WTC11 (cell line): ENCODE measurements around the gene RTP3.

Source experiments
- ATF1 ChIP-seq: sonication (generic); formaldehyde crosslinking; IDR thresholded peaks from 2 replicates; pipeline ENCODE4 v1.8.1; 2023; ENCODE audit warnings: mild to moderate bottlenecking, moderate library complexity, missing genetic modification reagents
- CREB1 ChIP-seq: sonication (generic); formaldehyde crosslinking; IDR thresholded peaks from 2 replicates; pipeline ENCODE4 v1.8.0; 2023; ENCODE audit warnings: mild to moderate bottlenecking, missing genetic modification reagents
- FOXK1 ChIP-seq: sonication (generic); formaldehyde crosslinking; IDR thresholded peaks from 2 replicates; pipeline ENCODE4 v1.8.0; 2022; ENCODE audit warnings: mild to moderate bottlenecking, moderate library complexity, missing genetic modification reagents
- SP1 ChIP-seq: sonication (generic); formaldehyde crosslinking; conservative IDR thresholded peaks from 2 replicates; pipeline ENCODE4 v1.8.1; 2022; ENCODE audit warnings: missing genetic modification reagents
- TF ChIP-seq, protein P1 (sequence below): fragments of 200-600 bp; IDR thresholded peaks from 2 replicates; pipeline ENCODE4 v1.8.0; 2022; ENCODE audit warnings: antibody characterized with exemption
- TF ChIP-seq, protein P2 (sequence below): sonication (generic); formaldehyde crosslinking; IDR thresholded peaks from 2 replicates; pipeline ENCODE4 v1.8.1; 2023; ENCODE audit warnings: mild to moderate bottlenecking, missing genetic modification reagents
- TF ChIP-seq, protein P3 (sequence below): sonication (generic); formaldehyde crosslinking; IDR thresholded peaks from 2 replicates; pipeline ENCODE4 v1.8.0; 2023; ENCODE audit warnings: missing genetic modification reagents
- TF ChIP-seq, protein P4 (sequence below): sonication (generic); formaldehyde crosslinking; IDR thresholded peaks from 2 replicates; pipeline ENCODE4 v1.8.0; 2022; ENCODE audit warnings: mild to moderate bottlenecking, missing genetic modification reagents
- TF ChIP-seq, protein P5 (sequence below): sonication (generic); formaldehyde crosslinking; conservative IDR thresholded peaks from 2 replicates; pipeline ENCODE4 v1.8.1; 2023; ENCODE audit warnings: mild to moderate bottlenecking, low read depth, missing genetic modification reagents, moderate library complexity
- TF ChIP-seq, protein P6 (sequence below): sonication (generic); formaldehyde crosslinking; conservative IDR thresholded peaks from 2 replicates; pipeline ENCODE4 v1.8.1; 2022; ENCODE audit warnings: mild to moderate bottlenecking, missing genetic modification reagents
- TF ChIP-seq, protein P7 (sequence below): sonication (generic); formaldehyde crosslinking; IDR thresholded peaks from 2 replicates; pipeline ENCODE4 v1.8.0; 2022; ENCODE audit warnings: mild to moderate bottlenecking, missing genetic modification reagents

DNA sequence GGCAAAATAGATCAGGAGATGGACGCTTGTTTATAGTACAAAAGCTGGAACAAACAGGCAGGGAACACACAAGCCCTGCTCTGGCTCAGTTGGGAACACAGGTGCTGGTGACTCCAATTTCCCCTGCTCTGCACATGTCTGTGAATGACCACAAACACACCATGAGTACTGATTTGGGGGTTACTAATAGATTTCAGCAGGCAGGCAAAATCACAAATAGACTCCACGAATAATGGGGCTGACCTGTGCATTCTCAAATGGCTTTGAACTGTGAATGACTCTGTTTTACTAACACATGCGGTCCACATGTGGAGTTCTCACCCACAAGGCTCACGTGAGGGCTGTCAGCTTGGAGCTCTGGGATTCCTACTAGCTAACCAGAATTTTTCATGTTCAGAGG, 3.9 kb downstream of the RTP3 start:
- TF ChIP-seq, protein P1, sequence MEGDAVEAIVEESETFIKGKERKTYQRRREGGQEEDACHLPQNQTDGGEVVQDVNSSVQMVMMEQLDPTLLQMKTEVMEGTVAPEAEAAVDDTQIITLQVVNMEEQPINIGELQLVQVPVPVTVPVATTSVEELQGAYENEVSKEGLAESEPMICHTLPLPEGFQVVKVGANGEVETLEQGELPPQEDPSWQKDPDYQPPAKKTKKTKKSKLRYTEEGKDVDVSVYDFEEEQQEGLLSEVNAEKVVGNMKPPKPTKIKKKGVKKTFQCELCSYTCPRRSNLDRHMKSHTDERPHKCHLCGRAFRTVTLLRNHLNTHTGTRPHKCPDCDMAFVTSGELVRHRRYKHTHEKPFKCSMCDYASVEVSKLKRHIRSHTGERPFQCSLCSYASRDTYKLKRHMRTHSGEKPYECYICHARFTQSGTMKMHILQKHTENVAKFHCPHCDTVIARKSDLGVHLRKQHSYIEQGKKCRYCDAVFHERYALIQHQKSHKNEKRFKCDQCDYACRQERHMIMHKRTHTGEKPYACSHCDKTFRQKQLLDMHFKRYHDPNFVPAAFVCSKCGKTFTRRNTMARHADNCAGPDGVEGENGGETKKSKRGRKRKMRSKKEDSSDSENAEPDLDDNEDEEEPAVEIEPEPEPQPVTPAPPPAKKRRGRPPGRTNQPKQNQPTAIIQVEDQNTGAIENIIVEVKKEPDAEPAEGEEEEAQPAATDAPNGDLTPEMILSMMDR = no peak
- no peak for TF ChIP-seq FOXK1 (CRISPR knock-in tag)
- TF ChIP-seq CREB1 (CRISPR knock-in tag) = no peak
- TF ChIP-seq, protein P2, sequence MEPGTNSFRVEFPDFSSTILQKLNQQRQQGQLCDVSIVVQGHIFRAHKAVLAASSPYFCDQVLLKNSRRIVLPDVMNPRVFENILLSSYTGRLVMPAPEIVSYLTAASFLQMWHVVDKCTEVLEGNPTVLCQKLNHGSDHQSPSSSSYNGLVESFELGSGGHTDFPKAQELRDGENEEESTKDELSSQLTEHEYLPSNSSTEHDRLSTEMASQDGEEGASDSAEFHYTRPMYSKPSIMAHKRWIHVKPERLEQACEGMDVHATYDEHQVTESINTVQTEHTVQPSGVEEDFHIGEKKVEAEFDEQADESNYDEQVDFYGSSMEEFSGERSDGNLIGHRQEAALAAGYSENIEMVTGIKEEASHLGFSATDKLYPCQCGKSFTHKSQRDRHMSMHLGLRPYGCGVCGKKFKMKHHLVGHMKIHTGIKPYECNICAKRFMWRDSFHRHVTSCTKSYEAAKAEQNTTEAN (CRISPR knock-in tag) = no peak
- TF ChIP-seq ATF1 = no peak
- TF ChIP-seq, protein P3, sequence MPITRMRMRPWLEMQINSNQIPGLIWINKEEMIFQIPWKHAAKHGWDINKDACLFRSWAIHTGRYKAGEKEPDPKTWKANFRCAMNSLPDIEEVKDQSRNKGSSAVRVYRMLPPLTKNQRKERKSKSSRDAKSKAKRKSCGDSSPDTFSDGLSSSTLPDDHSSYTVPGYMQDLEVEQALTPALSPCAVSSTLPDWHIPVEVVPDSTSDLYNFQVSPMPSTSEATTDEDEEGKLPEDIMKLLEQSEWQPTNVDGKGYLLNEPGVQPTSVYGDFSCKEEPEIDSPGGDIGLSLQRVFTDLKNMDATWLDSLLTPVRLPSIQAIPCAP (CRISPR knock-in tag) = no peak
- TF ChIP-seq, protein P4, sequence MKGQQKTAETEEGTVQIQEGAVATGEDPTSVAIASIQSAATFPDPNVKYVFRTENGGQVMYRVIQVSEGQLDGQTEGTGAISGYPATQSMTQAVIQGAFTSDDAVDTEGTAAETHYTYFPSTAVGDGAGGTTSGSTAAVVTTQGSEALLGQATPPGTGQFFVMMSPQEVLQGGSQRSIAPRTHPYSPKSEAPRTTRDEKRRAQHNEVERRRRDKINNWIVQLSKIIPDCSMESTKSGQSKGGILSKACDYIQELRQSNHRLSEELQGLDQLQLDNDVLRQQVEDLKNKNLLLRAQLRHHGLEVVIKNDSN (CRISPR knock-in tag) = no peak
- TF ChIP-seq, protein P5, sequence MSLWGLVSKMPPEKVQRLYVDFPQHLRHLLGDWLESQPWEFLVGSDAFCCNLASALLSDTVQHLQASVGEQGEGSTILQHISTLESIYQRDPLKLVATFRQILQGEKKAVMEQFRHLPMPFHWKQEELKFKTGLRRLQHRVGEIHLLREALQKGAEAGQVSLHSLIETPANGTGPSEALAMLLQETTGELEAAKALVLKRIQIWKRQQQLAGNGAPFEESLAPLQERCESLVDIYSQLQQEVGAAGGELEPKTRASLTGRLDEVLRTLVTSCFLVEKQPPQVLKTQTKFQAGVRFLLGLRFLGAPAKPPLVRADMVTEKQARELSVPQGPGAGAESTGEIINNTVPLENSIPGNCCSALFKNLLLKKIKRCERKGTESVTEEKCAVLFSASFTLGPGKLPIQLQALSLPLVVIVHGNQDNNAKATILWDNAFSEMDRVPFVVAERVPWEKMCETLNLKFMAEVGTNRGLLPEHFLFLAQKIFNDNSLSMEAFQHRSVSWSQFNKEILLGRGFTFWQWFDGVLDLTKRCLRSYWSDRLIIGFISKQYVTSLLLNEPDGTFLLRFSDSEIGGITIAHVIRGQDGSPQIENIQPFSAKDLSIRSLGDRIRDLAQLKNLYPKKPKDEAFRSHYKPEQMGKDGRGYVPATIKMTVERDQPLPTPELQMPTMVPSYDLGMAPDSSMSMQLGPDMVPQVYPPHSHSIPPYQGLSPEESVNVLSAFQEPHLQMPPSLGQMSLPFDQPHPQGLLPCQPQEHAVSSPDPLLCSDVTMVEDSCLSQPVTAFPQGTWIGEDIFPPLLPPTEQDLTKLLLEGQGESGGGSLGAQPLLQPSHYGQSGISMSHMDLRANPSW (CRISPR knock-in tag) = no peak
- no peak for TF ChIP-seq SP1 (CRISPR knock-in tag)
- TF ChIP-seq, protein P6, sequence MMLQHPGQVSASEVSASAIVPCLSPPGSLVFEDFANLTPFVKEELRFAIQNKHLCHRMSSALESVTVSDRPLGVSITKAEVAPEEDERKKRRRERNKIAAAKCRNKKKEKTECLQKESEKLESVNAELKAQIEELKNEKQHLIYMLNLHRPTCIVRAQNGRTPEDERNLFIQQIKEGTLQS (CRISPR knock-in tag) = no peak
- TF ChIP-seq, protein P7, sequence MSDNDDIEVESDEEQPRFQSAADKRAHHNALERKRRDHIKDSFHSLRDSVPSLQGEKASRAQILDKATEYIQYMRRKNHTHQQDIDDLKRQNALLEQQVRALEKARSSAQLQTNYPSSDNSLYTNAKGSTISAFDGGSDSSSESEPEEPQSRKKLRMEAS (CRISPR knock-in tag) = no peak
